DND-41 (cell line): ENCODE results near the gene JSRP1.

ENCODE experiments used
- ATAC-seq: fragments of 200-7000 bp; cut with Tn5 transposase; 3 replicates; pipeline ENCODE4 v1.9.1; 2021; ENCODE audit warnings: low read depth; ENCODE audit not compliant: insufficient read depth
- DNase-seq: peaks from one replicate; pipeline ENCODE4 v3.0.0-alpha.2; 2020
- H2AFZ ChIP-seq: 2 replicates; pipeline ENCODE4 v1.6.0; 2012; ENCODE audit warnings: low read depth, low read length
- H3K27ac ChIP-seq: 2 replicates; pipeline ENCODE4 v1.5.1; 2012; ENCODE audit warnings: low read length, inconsistent platforms
- H3K27me3 ChIP-seq: fragments of 200-600 bp; sonication (generic); 2 replicates; pipeline ENCODE4 v1.6.0; 2012; ENCODE audit warnings: low read length, mild to moderate bottlenecking, inconsistent platforms; ENCODE audit not compliant: insufficient read depth, poor library complexity
- H3K36me3 ChIP-seq: 2 replicates; pipeline ENCODE4 v1.5.1; 2012; ENCODE audit warnings: low read length, inconsistent platforms; ENCODE audit not compliant: insufficient read depth
- H3K4me1 ChIP-seq: 2 replicates; pipeline ENCODE4 v1.5.1; 2012; ENCODE audit warnings: mild to moderate bottlenecking, low read length; ENCODE audit not compliant: insufficient read depth
- H3K4me2 ChIP-seq: 2 replicates; pipeline ENCODE4 v1.6.0; 2012; ENCODE audit warnings: mild to moderate bottlenecking, moderate library complexity, low read length, inconsistent platforms; ENCODE audit not compliant: insufficient read depth
- H3K4me3 ChIP-seq, 2 experiments: fragments of 200-600 bp in 1 of 2; shearing (Covaris generic) in 1 of 2; 2 replicates each; pipeline ENCODE4 v1.5.1; 2012 to 2016; ENCODE audit warnings: inconsistent platforms in 2 of 2, low read length in 2 of 2, mild to moderate bottlenecking in 2 of 2, low read depth in 1 of 2, moderate library complexity in 1 of 2
- H3K79me2 ChIP-seq: 2 replicates; pipeline ENCODE4 v1.6.0; 2012; ENCODE audit warnings: low read length, inconsistent platforms; ENCODE audit not compliant: insufficient read depth
- H3K9ac ChIP-seq: 2 replicates; pipeline ENCODE4 v1.6.0; 2012; ENCODE audit warnings: low read depth, mild to moderate bottlenecking, inconsistent platforms, low read length, moderate library complexity
- H3K9me3 ChIP-seq: 2 replicates; pipeline ENCODE4 v1.5.1; 2012; ENCODE audit warnings: low read length, moderate library complexity, mild to moderate bottlenecking, inconsistent platforms; ENCODE audit not compliant: insufficient read depth, severe bottlenecking
- H4K20me1 ChIP-seq: 2 replicates; pipeline ENCODE4 v1.6.0; 2012; ENCODE audit warnings: low read length; ENCODE audit not compliant: insufficient read depth
- EZH2 ChIP-seq: IDR thresholded peaks from 3 replicates; pipeline ENCODE4 v1.6.1; 2012; ENCODE audit warnings: borderline replicate concordance, low read depth, mild to moderate bottlenecking, moderate library complexity, low read length, inconsistent platforms; ENCODE audit not compliant: severe bottlenecking
- TF ChIP-seq, protein P1 (sequence below): IDR thresholded peaks from 2 replicates; pipeline ENCODE4 v1.5.1; 2012; ENCODE audit warnings: borderline replicate concordance, low read length, moderate library complexity, mild to moderate bottlenecking; ENCODE audit not compliant: poor library complexity, severe bottlenecking; ENCODE audit errors: extremely low read depth

The JSRP1 gene

DNA sequence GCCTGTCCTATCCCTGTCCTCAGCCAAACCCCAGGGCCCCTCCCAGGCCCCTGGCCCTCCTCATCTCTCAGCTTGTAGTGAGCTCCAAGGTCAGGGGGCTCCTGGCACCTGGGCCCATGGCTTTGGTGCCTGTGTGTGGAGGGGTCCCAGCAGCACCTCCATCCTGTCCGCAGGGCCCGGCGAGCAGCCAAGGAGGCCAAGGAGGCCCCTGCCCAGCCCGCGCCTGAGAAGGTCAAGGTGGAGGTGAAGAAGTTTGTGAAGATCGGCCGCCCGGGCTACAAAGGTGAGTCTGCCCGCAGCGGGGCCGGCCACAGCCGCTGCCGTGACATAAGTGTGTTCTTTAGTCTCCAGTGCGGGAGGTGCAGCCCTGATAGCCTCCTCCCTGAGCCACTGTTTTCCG is 10.9 kb downstream of the JSRP1 start:
- TF ChIP-seq, protein P1, sequence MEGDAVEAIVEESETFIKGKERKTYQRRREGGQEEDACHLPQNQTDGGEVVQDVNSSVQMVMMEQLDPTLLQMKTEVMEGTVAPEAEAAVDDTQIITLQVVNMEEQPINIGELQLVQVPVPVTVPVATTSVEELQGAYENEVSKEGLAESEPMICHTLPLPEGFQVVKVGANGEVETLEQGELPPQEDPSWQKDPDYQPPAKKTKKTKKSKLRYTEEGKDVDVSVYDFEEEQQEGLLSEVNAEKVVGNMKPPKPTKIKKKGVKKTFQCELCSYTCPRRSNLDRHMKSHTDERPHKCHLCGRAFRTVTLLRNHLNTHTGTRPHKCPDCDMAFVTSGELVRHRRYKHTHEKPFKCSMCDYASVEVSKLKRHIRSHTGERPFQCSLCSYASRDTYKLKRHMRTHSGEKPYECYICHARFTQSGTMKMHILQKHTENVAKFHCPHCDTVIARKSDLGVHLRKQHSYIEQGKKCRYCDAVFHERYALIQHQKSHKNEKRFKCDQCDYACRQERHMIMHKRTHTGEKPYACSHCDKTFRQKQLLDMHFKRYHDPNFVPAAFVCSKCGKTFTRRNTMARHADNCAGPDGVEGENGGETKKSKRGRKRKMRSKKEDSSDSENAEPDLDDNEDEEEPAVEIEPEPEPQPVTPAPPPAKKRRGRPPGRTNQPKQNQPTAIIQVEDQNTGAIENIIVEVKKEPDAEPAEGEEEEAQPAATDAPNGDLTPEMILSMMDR: no peak
- TF ChIP-seq EZH2: no peak

DNA sequence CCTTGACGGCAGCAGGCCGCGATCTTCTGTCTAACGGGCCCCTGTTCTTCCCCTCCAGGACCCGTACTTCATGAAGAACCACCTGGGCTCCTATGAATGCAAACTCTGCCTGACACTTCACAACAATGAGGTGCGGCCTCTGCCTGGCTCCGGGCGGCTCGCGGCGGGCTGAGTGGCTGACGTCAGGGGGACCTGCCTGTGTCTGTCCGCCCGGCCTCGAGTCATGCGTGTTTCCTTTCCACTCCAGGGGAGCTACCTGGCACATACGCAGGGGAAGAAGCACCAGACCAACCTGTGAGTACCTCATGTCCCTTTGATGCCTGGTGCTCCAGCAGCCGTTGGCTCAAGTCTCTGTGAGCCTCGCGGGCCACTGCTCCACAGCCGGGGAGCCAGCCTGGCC is 11.7 kb downstream of the JSRP1 start:
- Histone ChIP-seq H3K27ac (no peak overlapping the region), H3K36me3 (peaks cover 97% of the 10 kb centered on the region), H3K9me3 (no peaks in the 10 kb centered on the region), H2AFZ (no peak overlapping the region), H4K20me1 (peaks cover 94% of the 10 kb centered on the region), H3K4me2 (no peak overlapping the region), H3K27me3 (no peaks in the 10 kb centered on the region), H3K9ac (no peak overlapping the region), H3K4me3 (no peak overlapping the region), H3K79me2 (peaks cover 69% of the 10 kb centered on the region), H3K4me1 (peaks cover 25% of the 10 kb centered on the region)
- ATAC-seq: no peak
- no peak for TF ChIP-seq EZH2
- TF ChIP-seq, protein P1: no peak
- DNase-seq: no peak

More for the DNA sequence above, 10.9 kb downstream of the JSRP1 start:
- peaks cover 17% of the 10 kb centered on the region for H3K4me1 ChIP-seq
- no peak overlapping the region for H3K9ac ChIP-seq
- H3K4me3 ChIP-seq: no peak overlapping the region
- H3K79me2 ChIP-seq: peaks cover 61% of the 10 kb centered on the region
- H3K27me3 ChIP-seq: no peaks in the 10 kb centered on the region
- no peaks in the 10 kb centered on the region for H3K9me3 ChIP-seq
- H3K27ac ChIP-seq: no peak overlapping the region
- H2AFZ ChIP-seq: no peak overlapping the region
- H3K4me2 ChIP-seq: no peak overlapping the region
- peaks cover 99% of the 10 kb centered on the region for H3K36me3 ChIP-seq
- ATAC-seq (no peak), DNase-seq (no peak)
- peaks cover 95% of the 10 kb centered on the region for H4K20me1 ChIP-seq

DNA sequence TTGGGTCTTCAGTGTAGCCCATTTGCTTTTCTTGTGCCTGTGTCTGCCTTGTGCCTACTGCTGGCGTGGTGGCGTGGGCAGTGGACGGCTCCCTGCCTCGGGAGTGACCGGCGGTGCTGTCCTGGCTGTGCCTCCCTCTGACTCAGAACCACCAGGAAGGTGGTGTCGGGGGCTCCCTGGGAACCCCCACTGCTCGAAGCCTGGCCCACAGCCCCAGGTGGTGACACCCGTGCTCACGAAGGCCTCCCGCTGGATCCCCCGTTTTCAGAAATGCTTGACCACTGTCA is 12.1 kb downstream of the JSRP1 start:
- DNase-seq: no peak
- peaks cover 90% of the 10 kb centered on the region for H4K20me1 ChIP-seq

More for the DNA sequence above, 12.1 kb downstream of the JSRP1 start:
- H3K4me3 ChIP-seq: no peak overlapping the region
- H3K36me3 ChIP-seq: peaks cover 93% of the 10 kb centered on the region
- no peak overlapping the region for H3K9ac ChIP-seq
- no peak for ATAC-seq
- H3K79me2 ChIP-seq: peaks cover 73% of the 10 kb centered on the region
- no peak overlapping the region for H2AFZ ChIP-seq
- H3K27me3 ChIP-seq: no peaks in the 10 kb centered on the region
- no peak for TF ChIP-seq EZH2
- TF ChIP-seq, protein P1: no peak
- H3K4me1 ChIP-seq: peaks cover 29% of the 10 kb centered on the region
- H3K9me3 ChIP-seq: no peaks in the 10 kb centered on the region
- no peak overlapping the region for H3K4me2 ChIP-seq
- no peak overlapping the region for H3K27ac ChIP-seq
